ENCODE results near the gene OR4D2. TPM values are rescaled to one million over a fixed set of nuclear protein-coding genes. Genes with fewer than 3 reads are reported as not detected.

The OR4D2 gene
- polyA plus RNA-seq, 1 of the 3 experiments (the other 2 are of a cell fraction), result not detected

GRCh38 chr17:58153046-58153445 lies 13.7 kb upstream of the OR4D2 start (continued):
- TF ChIP-seq ELF1 (IDR thresholded peaks at IDR 0.05), result no peak

- CTCF ChIA-PET, result interaction anchor here (0.7 kb wide), 1 partner anchor 50 kb away, joined by 3 read pairs; no protein-coding TSS in a partner anchor
- TF ChIP-seq, protein P1, sequence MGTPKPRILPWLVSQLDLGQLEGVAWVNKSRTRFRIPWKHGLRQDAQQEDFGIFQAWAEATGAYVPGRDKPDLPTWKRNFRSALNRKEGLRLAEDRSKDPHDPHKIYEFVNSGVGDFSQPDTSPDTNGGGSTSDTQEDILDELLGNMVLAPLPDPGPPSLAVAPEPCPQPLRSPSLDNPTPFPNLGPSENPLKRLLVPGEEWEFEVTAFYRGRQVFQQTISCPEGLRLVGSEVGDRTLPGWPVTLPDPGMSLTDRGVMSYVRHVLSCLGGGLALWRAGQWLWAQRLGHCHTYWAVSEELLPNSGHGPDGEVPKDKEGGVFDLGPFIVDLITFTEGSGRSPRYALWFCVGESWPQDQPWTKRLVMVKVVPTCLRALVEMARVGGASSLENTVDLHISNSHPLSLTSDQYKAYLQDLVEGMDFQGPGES (IDR thresholded peaks at IDR 0.05; ENCODE audit: low read depth, low read length), result no peak
- TF ChIP-seq GATA2 (CRISPR knock-in tag; IDR thresholded peaks at IDR 0.05), result no peak
- no peak for TF ChIP-seq USF2 (IDR thresholded peaks at IDR 0.05; ENCODE audit: borderline replicate concordance, low read depth, low read length)
- TF ChIP-seq JUND (IDR thresholded peaks at IDR 0.05), result no peak
- TF ChIP-seq EP300 (IDR thresholded peaks at IDR 0.05; ENCODE audit: borderline replicate concordance in 1 of 2, low read depth in 1 of 2, low read length in 1 of 2), result no peak
- TF ChIP-seq RAD21 (IDR thresholded peaks at IDR 0.05; ENCODE audit: low read length), result no peak
- no peak for TF ChIP-seq GABPA (IDR thresholded peaks at IDR 0.05; ENCODE audit: low read depth)
- no peak for TF ChIP-seq CTCF (IDR thresholded peaks at IDR 0.05)
- no peak for TF ChIP-seq RFX5 (IDR thresholded peaks at IDR 0.05; ENCODE audit: low read length)
- TF ChIP-seq EZH2phosphoT487 (IDR thresholded peaks at IDR 0.05; ENCODE audit: borderline replicate concordance, low read depth), result no peak
- TF ChIP-seq MAX (IDR thresholded peaks at IDR 0.05; ENCODE audit: low read depth), result no peak
- TF ChIP-seq YY1 (IDR thresholded peaks at IDR 0.05; ENCODE audit: low read depth), result no peak
- TF ChIP-seq TCF12 (IDR thresholded peaks at IDR 0.05), result no peak
- no peak for TF ChIP-seq RCOR1 (IDR thresholded peaks at IDR 0.05; ENCODE audit: low read length)
- no peak for TF ChIP-seq REST (IDR thresholded peaks at IDR 0.05; ENCODE audit: low read depth, low read length)
- TF ChIP-seq MXI1 (IDR thresholded peaks at IDR 0.05; ENCODE audit: low read depth, low read length), result no peak
- no peak for TF ChIP-seq USF1 (IDR thresholded peaks at IDR 0.05; ENCODE audit: borderline replicate concordance, low read depth)
- no peak for TF ChIP-seq TEAD4 (IDR thresholded peaks at IDR 0.05; ENCODE audit: borderline replicate concordance, insufficient read depth)
- TF ChIP-seq FOXJ3 (CRISPR knock-in tag; IDR thresholded peaks at IDR 0.05), result no peak
Measured at GRCh38 chr17:58153671-58154070, 13.1 kb upstream of the OR4D2 start.

More at GRCh38 chr17:58153671-58154070, 13.1 kb upstream of the OR4D2 start:
- Histone ChIP-seq H3K36me3 (replicated peaks in 1 of 2; ENCODE audit: control insufficient read depth in 1 of 2, insufficient read depth in 2 of 2, low read length in 1 of 2) (no peaks in the 10 kb centered on the region), H2AFZ (ENCODE audit: low read depth) (no peak overlapping the region), H4K20me1 (ENCODE audit: insufficient read depth) (no peaks in the 10 kb centered on the region), H3K27ac (ENCODE audit: low read depth in 2 of 2, low read length in 1 of 2) (no peak overlapping the region), H3K9me3 (no peaks in the 10 kb centered on the region), H3K4me2 (no peak overlapping the region), H3K9ac (no peak overlapping the region), H3K79me2 (ENCODE audit: insufficient read depth) (no peaks in the 10 kb centered on the region), H3F3A (replicated peaks; ENCODE audit: insufficient read depth) (no peaks in the 10 kb centered on the region), H3K4me3 (ENCODE audit: low read depth in 2 of 2, low read length in 1 of 2) (no peak overlapping the region), H3K4me1 (ENCODE audit: control insufficient read depth in 1 of 2, insufficient read depth in 2 of 2, low read depth in 1 of 2, low read length in 1 of 2) (peaks cover 0 to 5% of the 10 kb centered on the region in 2 experiments; a peak in 1 of 4 replicates), H3K27me3 (ENCODE audit: insufficient read depth) (peaks cover 70% of the 10 kb centered on the region), H3K9me2 (no peaks in the 10 kb centered on the region)
- no peak for DNase-seq
- POLR2A ChIA-PET, result no interaction called here
